NB4 (cell line): ENCODE results near the gene ATG9B.

Experiments
- CTCF ChIP-seq: IDR thresholded peaks from one replicate; pipeline ENCODE4 v1.5.1; 2012; ENCODE audit warnings: low read depth, low read length
- MAX ChIP-seq: IDR thresholded peaks from 2 replicates; pipeline ENCODE4 v1.6.1; 2011; ENCODE audit warnings: low read depth, low read length
- POLR2A ChIP-seq: IDR thresholded peaks from 2 replicates; pipeline ENCODE4 v1.6.1; 2011; ENCODE audit warnings: mild to moderate bottlenecking; ENCODE audit not compliant: insufficient read length; ENCODE audit errors: extremely low read depth

GRCh38 chr7:150973571-150974451 is 50.5 kb downstream of the ATG9B start:
- TF ChIP-seq CTCF (no peak), POLR2A (no peak), MAX (no peak)
